Nephron (organoid): ENCODE results near the gene GPRC5D.

Source experiments
- H3K27ac Mint-ChIP-seq, 3 experiments: 2 replicates each; pipeline ENCODE4 v1.8.0; 2020; ENCODE audit warnings: mixed read lengths in 3 of 3, mild to moderate bottlenecking in 2 of 3, moderate library complexity in 1 of 3
- H3K27me3 Mint-ChIP-seq: 2 replicates; pipeline ENCODE4 v1.8.0; 2021; ENCODE audit warnings: low read depth, mild to moderate bottlenecking, moderate library complexity, mixed read lengths
- H3K36me3 Mint-ChIP-seq: 2 replicates; pipeline ENCODE4 v1.8.0; 2020; ENCODE audit warnings: low read depth, mixed read lengths
- H3K4me1 Mint-ChIP-seq: 2 replicates; pipeline ENCODE4 v1.8.0; 2020; ENCODE audit warnings: mixed read lengths
- H3K4me3 Mint-ChIP-seq, 3 experiments: 2 replicates each; pipeline ENCODE4 v1.8.0; 2020; ENCODE audit warnings: mild to moderate bottlenecking in 3 of 3, mixed read lengths in 3 of 3, moderate library complexity in 2 of 3
- H3K9me3 Mint-ChIP-seq: 2 replicates; pipeline ENCODE4 v1.8.0; 2020; ENCODE audit warnings: mixed read lengths
- TF ChIP-seq, protein P1 (sequence below), 3 experiments: fragments of 200-600 bp; sonication (generic); IDR thresholded peaks; one replicate each; pipeline ENCODE4 v1.5.0; 2021; ENCODE audit warnings: antibody characterized with exemption in 3 of 3; ENCODE audit not compliant: unreplicated experiment in 3 of 3

The GPRC5D gene

DNA sequence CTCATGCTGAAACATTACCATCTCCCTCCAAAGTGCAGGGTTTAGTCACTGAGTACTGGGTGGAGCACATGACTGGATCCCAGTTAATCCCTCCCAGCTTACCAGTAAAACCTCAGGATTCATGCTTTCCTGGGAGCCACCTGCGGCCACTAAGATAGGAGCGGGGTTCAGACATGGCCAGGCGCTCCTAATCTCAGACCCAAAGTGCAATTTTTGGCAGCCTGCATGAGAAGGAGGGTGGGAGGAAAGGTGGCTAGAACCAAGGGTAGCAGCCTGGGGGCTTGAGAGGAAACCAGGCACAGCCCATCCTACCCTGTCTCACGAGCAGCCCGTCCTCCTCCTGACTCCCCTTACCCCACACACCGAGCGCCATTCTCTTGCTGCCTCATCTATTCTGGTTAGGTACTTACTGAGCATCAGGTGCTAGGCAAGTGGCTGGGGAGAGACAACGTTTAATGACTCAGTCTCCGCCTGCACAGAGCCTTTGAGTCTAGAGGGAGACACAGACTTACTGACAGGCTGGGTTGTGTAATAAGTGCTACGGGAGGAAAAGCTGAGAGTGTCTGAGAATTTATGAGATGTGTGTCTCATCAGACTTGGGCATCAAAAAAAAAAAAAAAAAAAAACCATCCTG lies 50.7 kb downstream of the GPRC5D start:
- Mint-ChIP-seq H3K36me3 (no peaks in the 10 kb centered on the region), H3K4me3 (no peak overlapping the region), H3K27ac (peak overlapping the region in 1 of 3 experiments; percentile 45), H3K9me3 (no peaks in the 10 kb centered on the region), H3K27me3 (no peaks in the 10 kb centered on the region), H3K4me1 (peaks cover 29% of the 10 kb centered on the region)
- TF ChIP-seq, protein P1, sequence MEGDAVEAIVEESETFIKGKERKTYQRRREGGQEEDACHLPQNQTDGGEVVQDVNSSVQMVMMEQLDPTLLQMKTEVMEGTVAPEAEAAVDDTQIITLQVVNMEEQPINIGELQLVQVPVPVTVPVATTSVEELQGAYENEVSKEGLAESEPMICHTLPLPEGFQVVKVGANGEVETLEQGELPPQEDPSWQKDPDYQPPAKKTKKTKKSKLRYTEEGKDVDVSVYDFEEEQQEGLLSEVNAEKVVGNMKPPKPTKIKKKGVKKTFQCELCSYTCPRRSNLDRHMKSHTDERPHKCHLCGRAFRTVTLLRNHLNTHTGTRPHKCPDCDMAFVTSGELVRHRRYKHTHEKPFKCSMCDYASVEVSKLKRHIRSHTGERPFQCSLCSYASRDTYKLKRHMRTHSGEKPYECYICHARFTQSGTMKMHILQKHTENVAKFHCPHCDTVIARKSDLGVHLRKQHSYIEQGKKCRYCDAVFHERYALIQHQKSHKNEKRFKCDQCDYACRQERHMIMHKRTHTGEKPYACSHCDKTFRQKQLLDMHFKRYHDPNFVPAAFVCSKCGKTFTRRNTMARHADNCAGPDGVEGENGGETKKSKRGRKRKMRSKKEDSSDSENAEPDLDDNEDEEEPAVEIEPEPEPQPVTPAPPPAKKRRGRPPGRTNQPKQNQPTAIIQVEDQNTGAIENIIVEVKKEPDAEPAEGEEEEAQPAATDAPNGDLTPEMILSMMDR (IDR thresholded peaks at IDR 0.05; ENCODE audit: unreplicated experiment in 3 of 3) = no peak

DNA sequence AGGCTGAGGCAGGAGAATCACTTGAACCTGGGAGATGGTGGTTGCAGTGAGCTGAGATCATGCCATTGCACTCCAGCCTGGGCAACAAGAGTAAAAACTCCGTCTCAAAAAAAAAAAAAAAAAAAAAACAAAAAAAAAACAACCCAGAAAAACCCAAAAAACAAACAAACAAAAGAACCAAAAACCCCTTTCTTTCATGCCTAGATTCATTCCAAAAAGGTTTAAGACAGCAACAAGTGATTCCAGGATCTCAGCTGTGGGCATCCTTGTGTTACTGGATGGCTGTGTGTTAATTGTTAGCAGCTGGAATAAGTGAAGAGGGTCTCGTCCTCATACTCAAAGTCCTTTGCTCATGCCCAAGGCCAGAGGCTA lies 51.2 kb downstream of the GPRC5D start:
- Mint-ChIP-seq H3K27me3 (no peaks in the 10 kb centered on the region), H3K27ac (no peak overlapping the region), H3K36me3 (no peaks in the 10 kb centered on the region), H3K4me1 (peaks cover 29% of the 10 kb centered on the region), H3K9me3 (no peaks in the 10 kb centered on the region), H3K4me3 (no peak overlapping the region)
- TF ChIP-seq, protein P1 (IDR thresholded peaks at IDR 0.05; ENCODE audit: unreplicated experiment in 3 of 3) = no peak

DNA sequence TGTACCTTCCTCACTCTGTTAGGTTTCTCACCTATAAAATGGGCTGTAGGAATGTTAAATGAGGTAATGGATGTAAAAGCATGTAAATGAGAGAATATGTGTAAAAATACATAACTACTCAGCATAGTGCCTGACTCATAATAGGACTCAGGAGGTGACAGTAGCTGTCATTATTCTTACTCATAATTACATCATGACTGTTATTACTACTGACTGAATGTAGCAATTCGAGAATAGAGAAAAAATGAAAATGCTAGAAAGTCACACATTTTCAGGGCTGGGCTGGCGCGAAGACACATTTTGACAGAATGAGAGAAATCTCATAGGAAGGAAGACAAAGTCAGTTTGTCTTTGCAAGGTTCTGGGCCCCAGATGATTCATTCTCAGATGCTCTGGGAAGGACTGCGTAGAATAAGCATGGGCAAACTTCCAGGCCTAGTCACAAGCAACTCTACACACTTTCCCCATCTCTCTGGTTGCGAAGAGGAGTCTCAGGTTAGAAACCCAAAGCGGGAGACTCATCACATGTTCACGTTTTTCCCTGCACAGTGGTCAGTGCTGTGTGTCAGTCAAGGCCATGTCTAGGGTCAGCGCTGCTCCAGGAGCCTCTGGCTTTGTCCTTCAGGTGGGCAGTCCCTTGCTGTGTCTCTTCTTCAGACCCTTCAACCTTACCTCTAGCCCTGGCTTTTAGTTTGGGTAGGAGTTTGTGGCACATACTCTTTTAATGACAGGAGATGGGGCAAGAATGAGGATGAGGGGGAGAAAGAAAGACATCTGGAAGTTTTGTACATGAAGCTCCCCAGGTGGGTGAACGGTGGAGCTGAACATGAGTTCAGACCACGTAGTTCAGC lies 52.2 kb downstream of the GPRC5D start:
- H3K9me3 Mint-ChIP-seq = no peaks in the 10 kb centered on the region
- H3K27ac Mint-ChIP-seq = peak overlapping the region in 1 of 3 experiments; percentile 6
- TF ChIP-seq, protein P1 (IDR thresholded peaks at IDR 0.05; ENCODE audit: unreplicated experiment in 3 of 3) = no peak
- no peaks in the 10 kb centered on the region for H3K36me3 Mint-ChIP-seq
- no peak overlapping the region for H3K4me3 Mint-ChIP-seq
- no peaks in the 10 kb centered on the region for H3K27me3 Mint-ChIP-seq
- peaks cover 29% of the 10 kb centered on the region for H3K4me1 Mint-ChIP-seq

DNA sequence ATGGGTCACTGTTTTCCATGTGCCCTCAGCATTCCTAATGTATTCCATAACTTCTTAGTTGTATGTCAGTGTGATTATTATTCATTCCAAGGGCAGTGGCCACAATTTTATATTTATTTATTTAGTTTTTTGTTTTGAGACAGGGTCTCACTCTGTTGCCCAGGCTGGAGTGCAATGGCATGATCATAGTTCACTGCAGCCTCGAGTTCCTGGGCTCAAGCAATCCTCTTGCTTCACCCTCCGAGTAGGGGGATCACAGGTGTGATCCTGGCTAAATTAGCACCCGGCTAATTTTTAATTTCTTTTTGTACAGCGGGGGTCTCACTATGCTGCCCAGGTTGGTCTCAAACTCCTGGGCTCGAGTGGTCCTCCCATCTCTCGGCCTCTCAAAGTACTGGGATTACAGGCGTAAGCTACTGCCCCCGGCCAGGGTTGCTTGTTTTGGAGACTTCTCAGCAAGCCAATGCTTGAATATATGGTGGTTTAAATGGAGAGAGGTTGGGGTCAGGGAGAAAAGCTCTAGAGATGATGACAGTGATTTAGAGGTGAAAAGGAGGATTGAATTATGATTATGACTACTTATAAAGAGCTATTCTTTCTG lies 53.0 kb downstream of the GPRC5D start:
- Mint-ChIP-seq H3K27me3 (no peaks in the 10 kb centered on the region), H3K36me3 (no peaks in the 10 kb centered on the region), H3K9me3 (no peaks in the 10 kb centered on the region), H3K27ac (peak overlapping the region in 1 of 3 experiments; percentile 6), H3K4me1 (peaks cover 24% of the 10 kb centered on the region), H3K4me3 (no peak overlapping the region)
- TF ChIP-seq, protein P1 (IDR thresholded peaks at IDR 0.05; ENCODE audit: unreplicated experiment in 3 of 3) = no peak

DNA sequence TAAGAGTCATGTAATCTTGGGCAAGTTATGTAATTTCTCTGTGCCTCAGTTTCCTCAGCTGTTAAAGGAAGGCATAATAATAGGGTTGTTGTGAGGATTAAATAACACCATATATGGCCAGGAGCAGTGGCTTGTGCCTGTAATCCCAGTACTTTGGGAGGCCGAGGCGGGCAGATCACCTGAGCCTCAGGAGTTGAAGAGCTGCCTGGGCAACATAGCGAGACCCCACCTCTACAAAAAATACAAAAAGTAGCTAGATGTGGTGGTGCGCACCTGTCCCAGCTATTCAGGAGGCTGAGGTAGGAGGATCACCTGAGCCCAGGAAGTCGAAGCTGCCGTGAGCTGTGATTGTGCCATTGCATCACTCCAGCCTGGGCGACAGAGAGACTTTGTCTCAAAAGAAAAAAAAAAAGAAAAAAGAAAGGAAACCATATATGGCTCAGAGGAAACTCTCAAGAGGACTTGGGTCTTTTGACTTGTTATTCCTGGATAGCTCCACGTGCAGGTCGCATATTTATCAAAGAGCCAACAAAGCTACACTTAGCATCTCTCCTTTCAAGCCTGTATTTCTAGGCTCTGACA lies 53.7 kb downstream of the GPRC5D start:
- Mint-ChIP-seq H3K4me1 (peaks cover 26% of the 10 kb centered on the region), H3K9me3 (no peaks in the 10 kb centered on the region), H3K4me3 (no peak overlapping the region), H3K36me3 (no peaks in the 10 kb centered on the region), H3K27me3 (peaks cover 7% of the 10 kb centered on the region), H3K27ac (no peak overlapping the region)
- TF ChIP-seq, protein P1 (IDR thresholded peaks at IDR 0.05; ENCODE audit: unreplicated experiment in 3 of 3) = no peak
